ENCODE measurements around the gene PITHD1.

The PITHD1 gene

GRCh38 chr1:23763041-23763577, 15.1 kb upstream of the PITHD1 start:
- Histone ChIP-seq H2AFZ (ENCODE audit: low read length) (no peak overlapping the region), H3K27ac (ENCODE audit: low read depth, low read length, poor library complexity, severe bottlenecking) (peak overlapping the region; percentile 22), H3K9me3 (ENCODE audit: low read length) (no peaks in the 10 kb centered on the region), H3K4me1 (ENCODE audit: insufficient read depth, low read length, severe bottlenecking) (peaks cover 11% of the 10 kb centered on the region), H3K4me3 (ENCODE audit: low read depth, low read length, poor library complexity, severe bottlenecking) (no peak overlapping the region), H3K9ac (ENCODE audit: low read length) (no peak overlapping the region), H4K20me1 (ENCODE audit: insufficient read depth, low read length) (no peaks in the 10 kb centered on the region), H3F3A (ENCODE audit: insufficient read depth, low read length) (no peaks in the 10 kb centered on the region; the same call in 1 of the 2 replicates), H3K36me3 (ENCODE audit: insufficient read depth, low read length) (peaks cover 79% of the 10 kb centered on the region), H3K9me2 (ENCODE audit: low read depth, low read length) (no peaks in the 10 kb centered on the region), H3K27me3 (ENCODE audit: insufficient read depth, low read length) (no peaks in the 10 kb centered on the region), H3K79me2 (ENCODE audit: insufficient read depth, low read length) (no peaks in the 10 kb centered on the region), H3K4me2 (ENCODE audit: low read length) (no peak overlapping the region)
- TF ChIP-seq EZH2 (IDR thresholded peaks at IDR 0.05; ENCODE audit: borderline replicate concordance, low read length), result no peak
- TF ChIP-seq CTCF (IDR thresholded peaks at IDR 0.05; ENCODE audit: low read length), result no peak

- Histone ChIP-seq H4K20me1 (ENCODE audit: insufficient read depth, low read length) (no peaks in the 10 kb centered on the region), H3K36me3 (ENCODE audit: insufficient read depth, low read length) (peaks cover 37% of the 10 kb centered on the region), H3K27me3 (ENCODE audit: insufficient read depth, low read length) (no peaks in the 10 kb centered on the region), H3K27ac (ENCODE audit: low read depth, low read length, poor library complexity, severe bottlenecking) (no peak overlapping the region), H3K4me3 (ENCODE audit: low read depth, low read length, poor library complexity, severe bottlenecking) (no peak overlapping the region), H3K4me1 (ENCODE audit: insufficient read depth, low read length, severe bottlenecking) (peaks cover 21% of the 10 kb centered on the region), H3K9ac (ENCODE audit: low read length) (no peak overlapping the region), H3K9me3 (ENCODE audit: low read length) (no peaks in the 10 kb centered on the region), H3K79me2 (ENCODE audit: insufficient read depth, low read length) (no peaks in the 10 kb centered on the region), H3K4me2 (ENCODE audit: low read length) (no peak overlapping the region), H3F3A (ENCODE audit: insufficient read depth, low read length) (0 out of 2 replicates have a peak, but pooled peaks cover 4% of the 10 kb centered on the region), H3K9me2 (ENCODE audit: low read depth, low read length) (no peaks in the 10 kb centered on the region), H2AFZ (ENCODE audit: low read length) (no peak overlapping the region)
- TF ChIP-seq CTCF (IDR thresholded peaks at IDR 0.05; ENCODE audit: low read length) (no peak), EZH2 (IDR thresholded peaks at IDR 0.05; ENCODE audit: borderline replicate concordance, low read length) (no peak)
These were observed 9.5 kb upstream of the PITHD1 start for GRCh38 chr1:23768733-23769132.

- Histone ChIP-seq H3K9ac (ENCODE audit: low read length) (peak overlapping the region; percentile 49), H3K9me2 (ENCODE audit: low read depth, low read length) (no peaks in the 10 kb centered on the region), H2AFZ (ENCODE audit: low read length) (no peak overlapping the region), H3K36me3 (ENCODE audit: insufficient read depth, low read length) (peaks cover 20% of the 10 kb centered on the region; the same call in 1 of the 2 replicates), H4K20me1 (ENCODE audit: insufficient read depth, low read length) (no peaks in the 10 kb centered on the region), H3K79me2 (ENCODE audit: insufficient read depth, low read length) (no peaks in the 10 kb centered on the region), H3K4me3 (ENCODE audit: low read depth, low read length, poor library complexity, severe bottlenecking) (peak overlapping the region; percentile 30), H3K4me2 (ENCODE audit: low read length) (peak overlapping the region; percentile 80), H3K27ac (ENCODE audit: low read depth, low read length, poor library complexity, severe bottlenecking) (peak overlapping the region; percentile 53), H3F3A (ENCODE audit: insufficient read depth, low read length) (0 out of 2 replicates have a peak, but pooled peaks cover 4% of the 10 kb centered on the region), H3K4me1 (ENCODE audit: insufficient read depth, low read length, severe bottlenecking) (peaks cover 39% of the 10 kb centered on the region), H3K27me3 (ENCODE audit: insufficient read depth, low read length) (no peaks in the 10 kb centered on the region), H3K9me3 (ENCODE audit: low read length) (no peaks in the 10 kb centered on the region)
- TF ChIP-seq EZH2 (IDR thresholded peaks at IDR 0.05; ENCODE audit: borderline replicate concordance, low read length), result no peak
- peak; percentile 94 for TF ChIP-seq CTCF (IDR thresholded peaks at IDR 0.05; ENCODE audit: low read length)
These were observed 6.0 kb upstream of the PITHD1 start for GRCh38 chr1:23772049-23772853.
